ENCODE results near the gene SLC4A1AP.

- TF ChIP-seq NRF1 (conservative IDR thresholded peaks at IDR 0.05; ENCODE audit: low read depth, low read length) (no peak), CTCF (IDR thresholded peaks at IDR 0.05 in 2 of 3, conservative IDR thresholded peaks at IDR 0.05 in 1 of 3; ENCODE audit: control insufficient read depth in 2 of 3, extremely low read depth in 1 of 3, insufficient read depth in 1 of 3, low read depth in 3 of 3, low read length in 3 of 3) (no peak), POLR2AphosphoS5 (IDR thresholded peaks at IDR 0.05; ENCODE audit: low read length) (no peak), POLR2A (IDR thresholded peaks at IDR 0.05; ENCODE audit: low read depth, low read length) (no peak), EZH2 (IDR thresholded peaks at IDR 0.05; ENCODE audit: borderline replicate concordance, control insufficient read depth, low read depth, low read length) (no peak), JUND (IDR thresholded peaks at IDR 0.05; ENCODE audit: low read depth, low read length) (no peak), HDAC2 (IDR thresholded peaks at IDR 0.05) (no peak), HDGF (IDR thresholded peaks at IDR 0.05) (no peak), ELK1 (IDR thresholded peaks at IDR 0.05; ENCODE audit: low read depth, low read length) (no peak), E2F4 (IDR thresholded peaks at IDR 0.05; ENCODE audit: low read depth, low read length) (no peak), NFIC (IDR thresholded peaks at IDR 0.05; ENCODE audit: low read depth, low read length) (no peak)
Observed at GRCh38 chr2:27709326-27709725, 45.6 kb downstream of the SLC4A1AP start.
